ENCODE data around the gene AGPAT1.
A peak's percentile ranks its signal among the peaks of the same experiment; 100 is the strongest.
"Not testable (repeated sequence)": the region's sequence is repeated elsewhere in the genome, so short reads cannot be mapped to it uniquely, and the experiment has no call there.

Gene AGPAT1

GRCh38 chr6:32148289-32149091, 27.4 kb downstream of the AGPAT1 start:
- DNase-seq (ENCODE audit: low read depth in 2 of 2): peak in 1 of 2 donors; percentile 62

- no peak for DNase-seq (ENCODE audit: low read depth in 2 of 2)
These were observed 28.3 kb downstream of the AGPAT1 start for GRCh38 chr6:32147401-32148132.

GRCh38 chr6:32146687-32147086, 29.2 kb downstream of the AGPAT1 start:
- DNase-seq (ENCODE audit: low read depth in 2 of 2): no peak

GRCh38 chr6:32146287-32146686, 29.6 kb downstream of the AGPAT1 start:
- DNase-seq (ENCODE audit: low read depth in 2 of 2): no peak

GRCh38 chr6:32144238-32144637, 31.6 kb downstream of the AGPAT1 start:
- DNase-seq (ENCODE audit: low read depth in 2 of 2): not testable (repeated sequence)

- no peak for DNase-seq (ENCODE audit: low read depth in 2 of 2)
These were observed 35.4 kb downstream of the AGPAT1 start for GRCh38 chr6:32140420-32141046.

GRCh38 chr6:32139590-32139989, 36.3 kb downstream of the AGPAT1 start:
- no peak for DNase-seq (ENCODE audit: low read depth in 2 of 2)

- no peak for DNase-seq (ENCODE audit: low read depth in 2 of 2)
These were observed 38.4 kb downstream of the AGPAT1 start for GRCh38 chr6:32137454-32137853.

GRCh38 chr6:32133786-32134185, 42.1 kb downstream of the AGPAT1 start:
- no peak for DNase-seq (ENCODE audit: low read depth in 2 of 2)

- DNase-seq (ENCODE audit: low read depth in 2 of 2): no peak
These were observed 43.8 kb downstream of the AGPAT1 start for GRCh38 chr6:32132110-32132509.

GRCh38 chr6:32131439-32131948, 44.4 kb downstream of the AGPAT1 start:
- no peak for DNase-seq (ENCODE audit: low read depth in 2 of 2)

- no peak for DNase-seq (ENCODE audit: low read depth in 2 of 2)
These were observed 46.4 kb downstream of the AGPAT1 start for GRCh38 chr6:32129297-32130088.

GRCh38 chr6:32128751-32129296, 47.1 kb downstream of the AGPAT1 start:
- DNase-seq (ENCODE audit: low read depth in 2 of 2): no peak

GRCh38 chr6:32127717-32128592, 47.9 kb downstream of the AGPAT1 start, which contains the start of gene ATF6B:
Gene ATF6B, minus strand, starts transcription at chr6:32128246. Its CDS starts 39 bp downstream, at chr6:32128207.
- DNase-seq (ENCODE audit: low read depth in 2 of 2): peak; percentile 81 to 95

GRCh38 chr6:32127409-32127716, 48.5 kb downstream of the AGPAT1 start:
- DNase-seq (ENCODE audit: low read depth in 2 of 2): no peak

- no peak for DNase-seq (ENCODE audit: low read depth in 2 of 2)
These were observed 49.0 kb downstream of the AGPAT1 start for GRCh38 chr6:32126880-32127279.

GRCh38 chr6:32123681-32124080, 52.2 kb downstream of the AGPAT1 start:
- no peak for DNase-seq (ENCODE audit: low read depth in 2 of 2)

GRCh38 chr6:32120573-32121059, 55.3 kb downstream of the AGPAT1 start:
- no peak for DNase-seq (ENCODE audit: low read depth in 2 of 2)

- DNase-seq (ENCODE audit: low read depth in 2 of 2): peak; percentile 31 to 33
These were observed 56.9 kb downstream of the AGPAT1 start for GRCh38 chr6:32118782-32119628.
